ENCODE results near the gene HSPA5.
A peak's percentile ranks its signal among the peaks of the same experiment; 100 is the strongest.

DNA sequence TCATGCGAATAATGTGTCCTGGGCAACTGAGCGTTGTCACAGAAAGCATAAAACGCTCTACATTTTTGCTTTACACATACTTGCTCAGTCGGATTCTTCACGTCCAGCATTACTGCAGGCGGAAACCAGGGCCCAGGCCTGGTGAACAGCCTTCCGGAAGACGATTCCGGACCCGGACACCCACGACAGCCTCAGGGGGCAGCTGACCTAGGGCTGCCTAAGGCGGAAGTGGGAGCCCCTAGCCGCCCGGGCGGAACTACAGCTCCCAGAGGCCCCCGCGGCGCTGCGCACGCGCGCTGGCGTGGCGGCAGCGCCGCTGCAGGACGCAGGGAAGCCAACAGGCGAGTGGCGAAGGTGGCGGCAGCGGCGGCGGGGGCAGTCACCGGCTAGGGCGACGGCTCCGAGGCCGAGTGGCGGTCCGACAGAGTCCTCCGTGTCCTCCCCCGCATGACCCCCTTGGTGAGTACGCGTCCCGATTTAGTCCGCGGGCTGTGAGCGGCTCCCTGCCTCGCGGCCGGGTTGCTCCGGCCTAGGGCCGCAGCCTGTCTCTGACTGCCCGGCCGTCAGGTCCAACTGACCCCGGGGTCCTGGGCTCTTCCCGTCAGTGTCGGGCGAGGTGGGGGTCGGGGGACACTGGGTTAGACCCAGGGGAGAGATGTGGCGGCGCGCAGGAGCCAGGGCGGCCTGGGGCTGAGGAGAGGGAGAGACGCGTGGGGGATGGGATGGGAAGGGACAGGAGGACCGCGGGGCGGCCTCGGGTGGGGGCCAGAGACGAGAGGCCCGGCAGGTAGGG is 20.6 kb upstream of the HSPA5 start, which contains the start of gene GAPVD1:
- TF ChIP-seq, protein P1, sequence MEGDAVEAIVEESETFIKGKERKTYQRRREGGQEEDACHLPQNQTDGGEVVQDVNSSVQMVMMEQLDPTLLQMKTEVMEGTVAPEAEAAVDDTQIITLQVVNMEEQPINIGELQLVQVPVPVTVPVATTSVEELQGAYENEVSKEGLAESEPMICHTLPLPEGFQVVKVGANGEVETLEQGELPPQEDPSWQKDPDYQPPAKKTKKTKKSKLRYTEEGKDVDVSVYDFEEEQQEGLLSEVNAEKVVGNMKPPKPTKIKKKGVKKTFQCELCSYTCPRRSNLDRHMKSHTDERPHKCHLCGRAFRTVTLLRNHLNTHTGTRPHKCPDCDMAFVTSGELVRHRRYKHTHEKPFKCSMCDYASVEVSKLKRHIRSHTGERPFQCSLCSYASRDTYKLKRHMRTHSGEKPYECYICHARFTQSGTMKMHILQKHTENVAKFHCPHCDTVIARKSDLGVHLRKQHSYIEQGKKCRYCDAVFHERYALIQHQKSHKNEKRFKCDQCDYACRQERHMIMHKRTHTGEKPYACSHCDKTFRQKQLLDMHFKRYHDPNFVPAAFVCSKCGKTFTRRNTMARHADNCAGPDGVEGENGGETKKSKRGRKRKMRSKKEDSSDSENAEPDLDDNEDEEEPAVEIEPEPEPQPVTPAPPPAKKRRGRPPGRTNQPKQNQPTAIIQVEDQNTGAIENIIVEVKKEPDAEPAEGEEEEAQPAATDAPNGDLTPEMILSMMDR (conservative IDR thresholded peaks at IDR 0.05; ENCODE audit: low read depth, low read length): peak; percentile 42
- TF ChIP-seq EZH2 (IDR thresholded peaks at IDR 0.05; ENCODE audit: borderline replicate concordance, low read depth, low read length, poor library complexity, severe bottlenecking): no peak

Data from A673 (cell line).